ENCODE data around the gene FCN1.

FCN1 gene

GRCh38 chr9:134930398-134930797 lies 12.7 kb upstream of the FCN1 start:
- Histone ChIP-seq H3K4me1 (peaks cover 20% of the 10 kb centered on the region), H3K27me3 (no peaks in the 10 kb centered on the region), H3K36me3 (no peaks in the 10 kb centered on the region), H3K9me3 (no peaks in the 10 kb centered on the region), H3K27ac (no peak overlapping the region), H4K20me1 (no peaks in the 10 kb centered on the region), H3K4me3 (no peak overlapping the region), H3K9ac (no peak overlapping the region), H3K4me2 (peak overlapping the region; percentile 73)
- no peak for TF ChIP-seq Cebpa-rat (IDR thresholded peaks at IDR 0.05)

DNA sequence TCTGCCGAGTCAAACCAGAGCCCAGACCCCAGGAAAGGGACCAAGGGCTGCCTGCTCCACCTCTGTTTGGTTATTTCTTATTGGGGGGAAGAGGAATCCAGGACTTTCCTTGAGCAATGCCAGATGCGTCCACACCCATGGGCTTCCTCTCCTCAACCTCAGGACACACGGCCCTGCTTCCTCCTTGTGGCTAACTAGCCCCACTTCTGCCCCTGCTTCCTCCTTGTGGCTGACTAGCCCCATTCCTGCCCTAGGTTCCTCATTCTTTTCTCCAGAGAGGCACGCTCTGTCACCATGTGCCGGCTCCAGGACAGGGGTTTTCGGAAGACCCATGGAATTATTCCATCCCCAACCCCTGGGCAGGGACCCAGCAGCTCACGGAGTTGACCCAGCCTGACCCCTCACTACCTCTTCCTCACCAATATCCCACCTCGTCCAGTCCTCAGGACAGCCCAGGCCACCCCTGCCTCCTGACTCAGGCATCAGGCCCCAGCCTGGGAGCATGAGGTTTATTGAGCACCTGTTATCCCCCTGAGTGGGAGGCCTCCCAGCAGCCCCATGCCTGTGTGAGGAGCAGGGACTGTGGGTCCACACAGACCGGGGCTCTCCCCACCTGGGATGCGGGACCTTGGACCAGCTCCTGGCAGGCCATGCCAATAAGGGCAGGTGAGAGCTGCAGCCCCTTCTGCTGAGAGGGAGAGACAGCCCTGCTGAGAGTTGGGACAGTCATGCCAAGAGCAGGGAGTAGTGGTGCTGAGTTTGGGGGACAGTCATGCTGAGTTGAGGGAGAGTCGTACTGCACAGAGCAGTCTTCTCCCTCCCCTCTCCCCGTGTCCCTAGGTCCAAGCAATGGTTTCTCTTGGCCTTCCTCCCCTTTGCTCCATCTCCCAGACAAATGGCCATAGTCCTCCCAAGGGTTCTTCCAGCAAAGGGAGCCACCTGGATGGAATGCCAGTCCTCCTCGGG lies 11.8 kb upstream of the FCN1 start:
- H3K9me3 ChIP-seq = no peaks in the 10 kb centered on the region
- H3K4me2 ChIP-seq = peak overlapping the region; percentile 73
- peak overlapping the region; percentile 27; the same call in 1 of the 2 replicates for H3K27ac ChIP-seq
- no peak overlapping the region for H3K4me3 ChIP-seq
- H3K9ac ChIP-seq = no peak overlapping the region
- H3K36me3 ChIP-seq = no peaks in the 10 kb centered on the region
- no peaks in the 10 kb centered on the region for H4K20me1 ChIP-seq
- peaks cover 20% of the 10 kb centered on the region for H3K4me1 ChIP-seq
- no peaks in the 10 kb centered on the region for H3K27me3 ChIP-seq
- TF ChIP-seq Cebpa-rat (IDR thresholded peaks at IDR 0.05) = no peak

DNA sequence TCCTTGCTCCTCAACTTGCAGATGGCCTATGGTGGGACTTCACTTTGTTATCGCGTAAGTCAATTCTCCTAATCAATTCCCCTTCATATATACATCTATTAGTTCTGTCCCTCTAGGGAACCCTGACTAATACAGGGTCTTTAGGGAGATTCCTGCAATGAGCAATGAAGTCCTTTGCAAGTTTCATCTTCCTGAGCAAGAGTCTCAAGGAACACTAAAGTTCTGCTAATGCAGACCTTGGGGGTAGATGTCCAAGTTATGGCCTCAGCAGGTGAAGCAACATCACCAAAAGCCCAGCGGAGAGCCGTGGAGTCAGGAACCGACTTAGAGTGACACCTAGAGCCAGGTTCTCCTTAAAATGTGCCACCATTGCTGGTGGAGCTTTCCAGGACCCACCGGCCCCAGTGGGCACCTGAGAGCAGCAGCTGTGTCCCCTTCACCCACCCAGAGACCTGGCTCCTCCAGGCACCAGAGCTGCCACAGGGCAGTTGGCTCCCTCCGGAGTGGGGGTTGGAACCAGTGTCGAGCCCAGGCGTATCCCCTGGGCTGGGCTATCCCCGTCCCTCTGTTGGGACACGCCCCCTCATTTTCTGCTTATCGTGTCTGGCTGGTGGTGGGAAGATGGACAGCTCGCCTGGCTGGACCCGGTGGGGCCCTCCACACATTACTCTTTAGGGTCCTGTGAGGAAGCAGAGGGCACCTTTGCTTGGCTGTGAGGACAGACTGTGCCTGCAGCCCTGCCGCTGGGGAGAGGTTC lies 10.9 kb upstream of the FCN1 start:
- no peaks in the 10 kb centered on the region for H4K20me1 ChIP-seq
- H3K27ac ChIP-seq = peak overlapping the region; percentile 27; the same call in 1 of the 2 replicates
- H3K27me3 ChIP-seq = no peaks in the 10 kb centered on the region
- no peaks in the 10 kb centered on the region for H3K9me3 ChIP-seq
- H3K4me3 ChIP-seq = no peak overlapping the region
- H3K4me1 ChIP-seq = peaks cover 21% of the 10 kb centered on the region
- H3K9ac ChIP-seq = no peak overlapping the region
- H3K36me3 ChIP-seq = no peaks in the 10 kb centered on the region
- TF ChIP-seq Cebpa-rat (IDR thresholded peaks at IDR 0.05) = no peak
- H3K4me2 ChIP-seq = peak overlapping the region; percentile 73

- Histone ChIP-seq H3K9ac (no peak overlapping the region), H3K4me2 (no peak overlapping the region)
- no peak for TF ChIP-seq Cebpa-rat (IDR thresholded peaks at IDR 0.05)
Observed at GRCh38 chr9:134925011-134925511, 7.3 kb upstream of the FCN1 start.

DNA sequence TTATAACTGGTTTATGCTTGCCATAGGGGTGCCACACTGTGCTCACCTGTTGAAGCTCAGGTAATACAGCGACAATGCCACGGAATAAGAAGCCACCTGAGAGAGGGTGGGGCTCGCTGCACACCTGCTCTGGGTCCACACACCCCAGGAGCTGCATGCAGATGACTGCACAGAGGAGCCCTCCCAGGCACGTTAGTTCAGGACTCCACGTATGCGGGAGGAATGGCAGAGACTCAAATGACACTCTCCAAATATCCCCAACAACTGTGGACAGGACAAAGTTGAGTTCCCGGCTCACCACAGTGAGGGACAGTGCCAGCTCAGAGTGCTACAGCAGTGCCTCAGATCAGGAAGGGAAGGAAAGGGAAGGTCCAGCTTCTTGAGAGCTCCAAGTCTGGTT lies 5.8 kb upstream of the FCN1 start:
- Histone ChIP-seq H3K9ac (no peak overlapping the region), H3K27me3 (no peaks in the 10 kb centered on the region), H3K27ac (no peak overlapping the region), H4K20me1 (no peaks in the 10 kb centered on the region), H3K4me3 (no peak overlapping the region), H3K4me2 (peak overlapping the region; percentile 64), H3K36me3 (no peaks in the 10 kb centered on the region), H3K4me1 (peaks cover 23% of the 10 kb centered on the region), H3K9me3 (peaks cover 15% of the 10 kb centered on the region)
- TF ChIP-seq Cebpa-rat (IDR thresholded peaks at IDR 0.05) = no peak

More at GRCh38 chr9:134925011-134925511, 7.3 kb upstream of the FCN1 start:
- H3K36me3 ChIP-seq = no peaks in the 10 kb centered on the region
- no peaks in the 10 kb centered on the region for H3K9me3 ChIP-seq
- peaks cover 36% of the 10 kb centered on the region for H3K4me1 ChIP-seq
- H3K4me3 ChIP-seq = no peak overlapping the region
- no peaks in the 10 kb centered on the region for H4K20me1 ChIP-seq
- H3K27me3 ChIP-seq = no peaks in the 10 kb centered on the region
- H3K27ac ChIP-seq = no peak overlapping the region

GRCh38 chr9:134922932-134923240 lies 5.2 kb upstream of the FCN1 start:
- no peaks in the 10 kb centered on the region for H4K20me1 ChIP-seq
- H3K27ac ChIP-seq = no peak overlapping the region; the same call in 1 of the 2 replicates
- H3K27me3 ChIP-seq = no peaks in the 10 kb centered on the region
- H3K9ac ChIP-seq = no peak overlapping the region; the same call in 1 of the 2 replicates
- peaks cover 29% of the 10 kb centered on the region for H3K4me1 ChIP-seq
- H3K36me3 ChIP-seq = no peaks in the 10 kb centered on the region
- H3K4me2 ChIP-seq = peak overlapping the region; percentile 64
- no peak for TF ChIP-seq Cebpa-rat (IDR thresholded peaks at IDR 0.05)
- H3K4me3 ChIP-seq = no peak overlapping the region
- peaks cover 16% of the 10 kb centered on the region for H3K9me3 ChIP-seq

DNA sequence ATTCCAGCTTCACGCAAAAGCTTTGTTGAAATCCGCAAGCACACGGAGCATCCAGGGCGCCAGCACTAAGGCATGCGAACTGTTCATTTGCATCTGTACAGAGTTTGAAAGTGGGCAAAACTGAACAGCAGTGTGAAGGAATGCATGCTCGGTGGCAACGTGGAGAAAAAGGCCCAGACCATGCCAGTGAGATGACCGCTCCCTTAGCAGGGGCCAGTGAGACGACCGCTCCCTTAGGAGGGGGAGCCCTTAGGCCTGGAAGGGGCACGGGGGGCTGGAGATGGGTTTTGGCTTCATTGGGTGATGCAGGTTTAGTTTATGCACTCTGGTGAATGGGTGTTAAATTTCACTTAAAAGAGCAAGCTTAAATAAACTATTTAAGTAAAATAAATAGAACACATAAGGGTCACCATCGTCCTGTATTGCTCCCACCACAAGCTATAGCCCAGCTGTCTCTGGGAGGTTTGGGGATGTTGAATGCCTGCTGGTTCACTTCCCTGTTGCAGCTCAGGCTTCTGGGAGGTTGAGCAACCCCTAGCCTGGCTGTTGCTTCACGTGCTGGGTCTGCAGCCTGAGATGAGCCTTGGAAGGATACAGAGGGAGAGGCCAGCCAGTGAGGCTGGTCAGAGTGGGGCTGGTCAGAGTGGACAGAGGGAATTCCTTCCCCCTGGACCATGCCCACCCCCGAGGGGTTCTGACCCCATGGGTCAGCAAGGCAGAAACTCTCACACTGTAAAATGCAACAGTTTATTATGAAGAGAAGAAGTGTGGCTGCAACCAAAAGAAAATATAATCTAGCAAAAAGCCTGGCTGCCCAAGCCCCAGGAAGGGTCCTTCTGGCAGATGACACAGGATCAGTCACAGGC lies 4.6 kb upstream of the FCN1 start:
- Histone ChIP-seq H3K27ac (no peak overlapping the region; the same call in 1 of the 2 replicates), H3K4me1 (peaks cover 35% of the 10 kb centered on the region), H3K4me3 (no peak overlapping the region), H3K4me2 (peak overlapping the region; percentile 64), H3K27me3 (no peaks in the 10 kb centered on the region), H3K9me3 (peaks cover 16% of the 10 kb centered on the region), H3K9ac (no peak overlapping the region; the same call in 1 of the 2 replicates), H4K20me1 (no peaks in the 10 kb centered on the region), H3K36me3 (no peaks in the 10 kb centered on the region)
- peak; percentile 84 for TF ChIP-seq Cebpa-rat (IDR thresholded peaks at IDR 0.05)

GRCh38 chr9:134919303-134919702 lies 1.6 kb upstream of the FCN1 start:
- H3K4me2 ChIP-seq = no peak overlapping the region
- H3K9ac ChIP-seq = no peak overlapping the region
- no peak overlapping the region for H3K4me3 ChIP-seq
- no peak overlapping the region for H3K27ac ChIP-seq
- peaks cover 48% of the 10 kb centered on the region for H3K4me1 ChIP-seq
- H3K36me3 ChIP-seq = no peaks in the 10 kb centered on the region
- H3K27me3 ChIP-seq = no peaks in the 10 kb centered on the region
- TF ChIP-seq Cebpa-rat (IDR thresholded peaks at IDR 0.05) = no peak
- H3K9me3 ChIP-seq = peaks cover 16% of the 10 kb centered on the region
- no peaks in the 10 kb centered on the region for H4K20me1 ChIP-seq

DNA sequence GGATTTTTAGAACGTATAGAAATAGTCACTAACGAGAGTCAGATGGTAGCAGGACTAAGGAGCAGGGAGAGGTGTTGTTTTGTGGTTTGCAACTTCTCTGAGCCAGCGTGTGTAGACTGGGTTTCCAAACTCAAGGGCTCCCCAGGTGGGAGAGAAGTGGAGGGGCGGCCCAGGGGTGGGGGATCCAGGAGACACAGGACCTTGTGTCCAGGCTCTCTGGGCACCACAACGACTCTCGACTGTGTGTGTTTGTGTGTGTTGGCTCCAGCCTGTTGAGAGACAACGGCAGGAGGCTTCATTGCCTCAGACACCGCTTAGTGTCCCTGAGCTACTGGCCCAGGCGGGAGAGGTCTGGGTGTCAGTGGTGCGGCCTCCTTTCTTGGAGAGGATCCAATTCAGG lies 934 bp upstream of the FCN1 start:
- H3K27ac ChIP-seq = no peak overlapping the region
- H3K4me2 ChIP-seq = no peak overlapping the region
- no peak for TF ChIP-seq Cebpa-rat (IDR thresholded peaks at IDR 0.05)
- no peaks in the 10 kb centered on the region for H4K20me1 ChIP-seq
- peaks cover 16% of the 10 kb centered on the region for H3K9me3 ChIP-seq
- no peaks in the 10 kb centered on the region for H3K36me3 ChIP-seq
- peaks cover 47% of the 10 kb centered on the region for H3K4me1 ChIP-seq
- H3K9ac ChIP-seq = no peak overlapping the region
- no peak overlapping the region for H3K4me3 ChIP-seq
- H3K27me3 ChIP-seq = no peaks in the 10 kb centered on the region

All from BLaER1 (cell line).